ENCODE results near the gene RBM4B.

RBM4B gene

DNA sequence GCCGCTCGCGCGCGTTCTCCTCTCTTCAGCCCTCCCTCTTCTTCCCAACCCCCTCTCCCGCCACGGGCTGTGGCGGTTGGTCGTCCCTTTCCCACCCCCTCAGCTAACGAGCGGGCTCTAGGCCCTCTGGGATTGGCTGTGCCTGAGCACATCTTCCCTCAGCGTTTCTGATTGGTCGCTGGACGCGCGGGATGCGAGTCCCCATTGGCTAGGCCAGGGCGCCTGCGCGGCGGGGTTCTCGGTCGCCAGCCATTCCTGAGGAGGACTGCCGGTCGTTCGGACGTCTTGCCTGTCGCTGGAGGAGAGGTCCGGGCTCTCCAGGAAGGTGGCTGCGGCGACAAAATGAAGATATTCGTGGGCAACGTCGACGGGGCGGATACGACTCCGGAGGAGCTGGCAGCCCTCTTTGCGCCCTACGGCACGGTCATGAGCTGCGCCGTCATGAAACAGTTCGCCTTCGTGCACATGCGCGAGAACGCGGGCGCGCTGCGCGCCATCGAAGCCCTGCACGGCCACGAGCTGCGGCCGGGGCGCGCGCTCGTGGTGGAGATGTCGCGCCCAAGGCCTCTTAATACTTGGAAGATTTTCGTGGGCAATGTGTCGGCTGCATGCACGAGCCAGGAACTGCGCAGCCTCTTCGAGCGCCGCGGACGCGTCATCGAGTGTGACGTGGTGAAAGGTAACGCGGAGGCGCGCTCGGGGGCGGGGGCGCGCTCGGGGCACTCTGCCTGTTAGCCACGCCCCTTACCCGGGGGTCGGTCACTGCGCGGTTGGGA is 61.1 kb downstream of the RBM4B start, which contains the start of gene RBM14:
RBM14 (plus strand) TSS at position 252 of the 776 bp plus-strand sequence; CDS start at position 343, 91 bp downstream.
- in situ Hi-C loops (cut with MboI; ENCODE audit: low sequenced_read_pairs) = no loop called here
